PC-3 (cell line): Measurements from ENCODE around the gene PKP3.

Source experiments
- EZH2phosphoT487 ChIP-seq: fragments of 300-600 bp; sonication (generic); IDR thresholded peaks from 2 replicates; pipeline ENCODE4 v1.6.1; 2018; ENCODE audit warnings: mild to moderate bottlenecking, antibody characterized with exemption, low read length, borderline replicate concordance
- TF ChIP-seq, protein P1 (sequence below): fragments of 300-600 bp; sonication (generic); conservative IDR thresholded peaks from 2 replicates; pipeline ENCODE4 v1.5.1; 2017; ENCODE audit warnings: antibody characterized with exemption, low read depth, mild to moderate bottlenecking, low read length

DNA sequence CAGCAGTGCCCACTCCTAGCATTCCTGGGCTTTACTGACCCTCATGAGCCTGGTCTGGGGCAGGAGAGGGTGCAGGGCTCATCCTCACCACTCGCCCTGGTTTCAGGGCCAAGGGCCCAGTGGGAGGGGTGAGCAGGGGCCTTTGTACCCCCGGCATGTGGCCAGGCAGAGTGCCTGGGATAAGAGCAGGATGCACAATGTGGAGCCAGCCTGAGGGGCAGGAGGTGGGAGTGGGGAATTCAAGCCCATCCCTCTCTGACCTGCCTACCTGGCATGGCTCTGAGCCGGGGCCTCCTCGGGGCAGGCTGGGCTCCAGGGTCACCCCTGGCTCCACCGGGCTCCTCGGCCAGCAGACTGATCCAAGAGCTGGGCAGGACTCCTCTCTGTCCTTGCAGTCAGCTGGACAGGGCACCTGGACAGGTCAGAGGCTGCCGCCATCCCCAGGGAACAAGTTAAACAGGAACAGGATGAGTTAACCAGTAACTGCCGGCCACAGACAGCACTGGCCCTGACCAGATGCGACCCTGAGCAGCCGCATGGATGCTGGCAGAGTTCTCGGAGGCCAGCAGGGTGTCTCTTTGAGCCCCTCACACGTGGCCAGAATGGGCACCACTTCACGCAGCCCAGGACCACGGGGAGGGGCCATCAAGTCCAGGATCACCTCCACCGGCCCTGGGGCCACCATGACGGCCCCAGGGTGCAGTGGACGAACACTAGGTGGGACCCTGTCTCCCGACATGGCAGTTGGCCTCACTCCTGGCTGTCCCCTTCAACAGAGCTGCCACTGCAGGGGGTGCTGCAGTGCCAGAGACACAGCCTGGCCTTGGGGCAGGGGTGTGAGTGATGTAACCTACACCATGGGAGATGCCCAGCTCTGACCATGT lies 15.8 kb downstream of the PKP3 start:
- TF ChIP-seq, protein P1, sequence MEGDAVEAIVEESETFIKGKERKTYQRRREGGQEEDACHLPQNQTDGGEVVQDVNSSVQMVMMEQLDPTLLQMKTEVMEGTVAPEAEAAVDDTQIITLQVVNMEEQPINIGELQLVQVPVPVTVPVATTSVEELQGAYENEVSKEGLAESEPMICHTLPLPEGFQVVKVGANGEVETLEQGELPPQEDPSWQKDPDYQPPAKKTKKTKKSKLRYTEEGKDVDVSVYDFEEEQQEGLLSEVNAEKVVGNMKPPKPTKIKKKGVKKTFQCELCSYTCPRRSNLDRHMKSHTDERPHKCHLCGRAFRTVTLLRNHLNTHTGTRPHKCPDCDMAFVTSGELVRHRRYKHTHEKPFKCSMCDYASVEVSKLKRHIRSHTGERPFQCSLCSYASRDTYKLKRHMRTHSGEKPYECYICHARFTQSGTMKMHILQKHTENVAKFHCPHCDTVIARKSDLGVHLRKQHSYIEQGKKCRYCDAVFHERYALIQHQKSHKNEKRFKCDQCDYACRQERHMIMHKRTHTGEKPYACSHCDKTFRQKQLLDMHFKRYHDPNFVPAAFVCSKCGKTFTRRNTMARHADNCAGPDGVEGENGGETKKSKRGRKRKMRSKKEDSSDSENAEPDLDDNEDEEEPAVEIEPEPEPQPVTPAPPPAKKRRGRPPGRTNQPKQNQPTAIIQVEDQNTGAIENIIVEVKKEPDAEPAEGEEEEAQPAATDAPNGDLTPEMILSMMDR = no peak
- TF ChIP-seq EZH2phosphoT487 = no peak
